Kidney (tissue), 14 donors: ENCODE results near the gene SCAI. TPM values are rescaled to one million over a fixed set of nuclear protein-coding genes. Genes with fewer than 3 reads are reported as not detected.

ENCODE experiments used
- DNase-seq, 5 donors: peaks; one replicate each; pipeline ENCODE4 v3.0.0-alpha.2; 2013 to 2020
- FAIRE-seq: peaks from 2 replicates; lab custom pipeline; 2012; peaks lifted over from hg19 to GRCh38; lab: Jason Lieb, UNC
- H3K27ac ChIP-seq, 2 donors: one replicate each; pipeline ENCODE4 v1.7.0; 2013; ENCODE audit warnings: low read depth in 2 of 2, low read length in 2 of 2, inconsistent platforms in 1 of 2
- H3K27me3 ChIP-seq: one replicate; pipeline ENCODE4 v1.7.1; 2013; ENCODE audit warnings: low read length, inconsistent platforms; ENCODE audit not compliant: control insufficient read depth, insufficient read depth
- H3K36me3 ChIP-seq, 3 donors: one replicate each; pipeline versions ENCODE4 v1.7.0 to v1.7.1; 2013; ENCODE audit warnings: low read length in 3 of 3, control low read depth in 1 of 3, inconsistent platforms in 1 of 3; ENCODE audit not compliant: insufficient read depth in 3 of 3, control insufficient read depth in 2 of 3
- H3K4me1 ChIP-seq, 3 donors: one replicate each; pipeline versions ENCODE4 v1.7.0 to v1.7.1; 2013; ENCODE audit warnings: low read length in 3 of 3, inconsistent platforms in 1 of 3, low read depth in 1 of 3; ENCODE audit not compliant: control insufficient read depth in 2 of 3, insufficient read depth in 2 of 3
- H3K4me3 ChIP-seq, 3 donors: one replicate each; pipeline versions ENCODE4 v1.7.0 to v1.8.1; 2013; ENCODE audit warnings: low read length in 3 of 3, control low read depth in 1 of 3, inconsistent platforms in 1 of 3
- H3K9ac ChIP-seq, 3 donors: one replicate each; pipeline versions ENCODE4 v1.7.0 to v1.7.1; 2013; ENCODE audit warnings: low read length in 3 of 3, control low read depth in 1 of 3, inconsistent platforms in 1 of 3
- H3K9me3 ChIP-seq, 3 donors: one replicate each; pipeline versions ENCODE4 v1.7.0 to v1.7.1; 2013; ENCODE audit warnings: low read length in 3 of 3, control low read depth in 1 of 3, inconsistent platforms in 1 of 3; ENCODE audit not compliant: control insufficient read depth in 2 of 3, insufficient read depth in 1 of 3
- intact Hi-C: fragments of 100-400 bp; cut with DNase I; formaldehyde crosslinking; loops from one replicate; pipeline ENCODE4 v1.11.1; 2022
- polyA plus RNA-seq: library from polyadenylated mRNA; stranded (reverse); fragments of 350-450 nt; fragmentation: Illumina TruSeq; extraction: RNeasy Lipid Tissue Mini Kit (QIAGEN cat#74804); gene quantifications from one replicate; pipeline ENCODE4 v1.2.3, GENCODE V29; 2014; ENCODE audit warnings: low read depth, low replicate concordance; ENCODE audit not compliant: insufficient read depth
- total RNA-seq: library from RNA; stranded (reverse); fragmentation: NEBNext Ultra II Directional; extraction: Animal tissue kit (Norgen Biotek cat#: 25700); gene quantifications from one replicate; pipeline ENCODE4 v1.2.1, GENCODE V29; 2021
- TF ChIP-seq, protein P1 (sequence below): IDR thresholded peaks from 3 replicates; pipeline ENCODE4 v1.5.1; 2012; ENCODE audit warnings: mild to moderate bottlenecking, moderate library complexity, borderline replicate concordance; ENCODE audit not compliant: insufficient read depth; ENCODE audit errors: extremely low read depth
- donor health status: control.
- donor health status: control.
- donor health status: control.
- donor health status: control.
- donor health status: control.
- donor health status: DM: yes; HTN: yes; CAD: no.
- donor health status: Normal renal cell carcinoma (clear cell type).

Gene SCAI
- total and polyA plus RNA-seq, 2 donors from 2014 or later: 1.4 to 6.9 TPM

DNA sequence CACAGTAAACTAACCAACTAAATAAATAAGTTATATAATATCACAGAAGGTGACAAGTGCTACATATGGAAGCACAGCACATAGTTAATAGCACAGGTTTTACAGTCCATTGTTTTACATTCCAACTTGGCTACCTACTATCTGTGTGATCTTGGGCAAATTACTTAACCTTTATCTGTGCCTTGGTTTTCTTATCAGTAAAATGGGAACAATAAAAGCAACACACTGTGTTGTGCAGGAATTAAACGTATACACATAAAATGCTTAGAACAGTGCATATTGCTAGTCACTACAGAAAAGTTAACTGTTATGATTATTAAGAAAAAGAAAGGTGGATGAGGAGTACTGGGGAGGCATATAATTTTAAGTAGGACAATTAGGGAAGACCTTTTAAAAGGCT, 159.6 kb downstream of the SCAI start:
- H3K4me3 ChIP-seq: no peak overlapping the region
- FAIRE-seq (no peak), DNase-seq (no peak)
- TF ChIP-seq, protein P1, sequence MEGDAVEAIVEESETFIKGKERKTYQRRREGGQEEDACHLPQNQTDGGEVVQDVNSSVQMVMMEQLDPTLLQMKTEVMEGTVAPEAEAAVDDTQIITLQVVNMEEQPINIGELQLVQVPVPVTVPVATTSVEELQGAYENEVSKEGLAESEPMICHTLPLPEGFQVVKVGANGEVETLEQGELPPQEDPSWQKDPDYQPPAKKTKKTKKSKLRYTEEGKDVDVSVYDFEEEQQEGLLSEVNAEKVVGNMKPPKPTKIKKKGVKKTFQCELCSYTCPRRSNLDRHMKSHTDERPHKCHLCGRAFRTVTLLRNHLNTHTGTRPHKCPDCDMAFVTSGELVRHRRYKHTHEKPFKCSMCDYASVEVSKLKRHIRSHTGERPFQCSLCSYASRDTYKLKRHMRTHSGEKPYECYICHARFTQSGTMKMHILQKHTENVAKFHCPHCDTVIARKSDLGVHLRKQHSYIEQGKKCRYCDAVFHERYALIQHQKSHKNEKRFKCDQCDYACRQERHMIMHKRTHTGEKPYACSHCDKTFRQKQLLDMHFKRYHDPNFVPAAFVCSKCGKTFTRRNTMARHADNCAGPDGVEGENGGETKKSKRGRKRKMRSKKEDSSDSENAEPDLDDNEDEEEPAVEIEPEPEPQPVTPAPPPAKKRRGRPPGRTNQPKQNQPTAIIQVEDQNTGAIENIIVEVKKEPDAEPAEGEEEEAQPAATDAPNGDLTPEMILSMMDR: no peak
- H3K27ac ChIP-seq: no peak overlapping the region
- no peaks in the 10 kb centered on the region for H3K4me1 ChIP-seq
- no peaks in the 10 kb centered on the region for H3K9me3 ChIP-seq
- no peaks in the 10 kb centered on the region for H3K27me3 ChIP-seq
- H3K9ac ChIP-seq: no peak overlapping the region
- H3K36me3 ChIP-seq: no peaks in the 10 kb centered on the region
- intact Hi-C loops: no loop called here

DNA sequence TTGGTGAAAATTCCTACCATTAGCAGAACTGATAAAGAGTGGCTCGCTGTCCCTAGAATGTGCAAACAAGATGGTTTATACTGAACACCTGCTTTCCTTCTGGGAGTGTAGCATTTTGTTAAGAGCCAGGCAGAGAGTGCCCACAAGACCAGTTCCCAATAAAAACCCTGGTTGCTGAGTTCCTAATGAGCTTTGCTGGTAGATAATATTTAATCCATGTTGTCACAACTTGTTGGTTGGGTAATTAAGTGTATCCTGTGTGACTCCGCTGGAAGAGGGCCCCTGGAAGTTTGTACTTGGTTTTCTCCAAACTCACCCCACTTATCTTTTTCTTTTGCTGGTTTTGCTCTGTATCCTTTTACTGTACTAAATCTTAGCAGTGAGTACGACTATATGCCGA, 162.9 kb downstream of the SCAI start:
- H3K4me3 ChIP-seq: no peak overlapping the region
- TF ChIP-seq, protein P1: no peak
- peak in 2 of 5 donors; percentile 35 to 53 for DNase-seq
- H3K4me1 ChIP-seq: no peaks in the 10 kb centered on the region
- no peaks in the 10 kb centered on the region for H3K9me3 ChIP-seq
- H3K36me3 ChIP-seq: peaks cover 0 to 3% (median 0%) of the 10 kb centered on the region in 3 donors
- intact Hi-C loops: no loop called here
- no peaks in the 10 kb centered on the region for H3K27me3 ChIP-seq
- FAIRE-seq: no peak
- no peak overlapping the region for H3K27ac ChIP-seq
- H3K9ac ChIP-seq: no peak overlapping the region

DNA sequence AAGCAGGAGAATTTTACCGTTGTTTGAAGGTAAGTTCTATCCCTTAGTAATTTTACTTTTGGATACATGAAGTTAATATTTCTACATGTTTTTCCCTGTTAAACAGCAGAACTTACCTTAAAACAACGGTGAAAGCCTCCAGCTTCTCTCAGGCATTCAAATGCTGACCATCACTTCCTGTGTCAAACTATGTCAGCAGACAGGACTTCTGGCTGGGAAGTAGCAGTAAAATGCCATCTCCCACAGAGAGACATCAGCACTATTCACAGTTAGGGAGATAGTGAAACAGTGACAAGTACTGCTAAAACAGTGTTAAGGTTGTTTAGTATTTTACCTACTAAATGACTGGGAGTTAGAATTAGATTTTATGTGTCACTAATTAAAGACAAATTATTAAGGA, 168.2 kb downstream of the SCAI start:
- intact Hi-C loops: no loop called here

More for the DNA sequence above, 168.2 kb downstream of the SCAI start:
- H3K4me3 ChIP-seq: no peak overlapping the region
- DNase-seq (no peak), FAIRE-seq (no peak)
- H3K9ac ChIP-seq: no peak overlapping the region
- no peaks in the 10 kb centered on the region for H3K9me3 ChIP-seq
- no peak overlapping the region for H3K27ac ChIP-seq
- no peaks in the 10 kb centered on the region for H3K27me3 ChIP-seq
- peaks cover 0 to 9% (median 3%) of the 10 kb centered on the region in 3 donors for H3K36me3 ChIP-seq
- TF ChIP-seq, protein P1: no peak
- no peaks in the 10 kb centered on the region for H3K4me1 ChIP-seq
